ENCODE results near the gene GAB2. TPM values are rescaled to one million over a fixed set of nuclear protein-coding genes. Genes with fewer than 3 reads are reported as not detected.

Gene GAB2
- total RNA-seq, 4 donors from 2014 or later: 15.9 to 82.3 (median 21.1) TPM

DNA sequence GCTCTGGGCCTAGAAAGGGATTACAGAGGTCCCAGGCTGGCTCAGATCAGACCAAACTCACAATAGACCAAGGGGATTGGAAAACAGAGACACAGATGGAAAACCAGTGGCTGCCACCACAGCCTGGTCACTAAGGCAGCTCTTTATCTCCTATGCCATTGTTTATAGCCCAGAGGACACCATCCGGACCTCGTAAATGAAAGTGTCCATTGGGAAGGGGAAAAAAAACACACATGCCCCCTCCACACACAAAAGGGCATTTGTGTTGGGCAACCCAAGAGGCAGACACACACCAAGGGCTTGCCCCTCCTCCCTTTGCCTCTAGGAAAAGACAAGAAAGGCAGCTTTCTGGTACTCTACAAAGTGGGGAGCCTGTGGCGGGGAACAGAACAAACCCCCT is 85.9 kb downstream of the GAB2 start:
- Histone ChIP-seq H3K9me3 (no peaks in the 10 kb centered on the region), H3K4me3 (no peak overlapping the region), H3K4me1 (no peaks in the 10 kb centered on the region), H3K27ac (no peak overlapping the region), H3K36me3 (no peaks in the 10 kb centered on the region), H3K27me3 (no peaks in the 10 kb centered on the region)
- intact Hi-C loops (cut with DNase I; ENCODE audit: low total_unique reads): no loop called here
- no peak for DNase-seq
- TF ChIP-seq POLR2A (IDR thresholded peaks at IDR 0.05): no peak
- TF ChIP-seq, protein P1, sequence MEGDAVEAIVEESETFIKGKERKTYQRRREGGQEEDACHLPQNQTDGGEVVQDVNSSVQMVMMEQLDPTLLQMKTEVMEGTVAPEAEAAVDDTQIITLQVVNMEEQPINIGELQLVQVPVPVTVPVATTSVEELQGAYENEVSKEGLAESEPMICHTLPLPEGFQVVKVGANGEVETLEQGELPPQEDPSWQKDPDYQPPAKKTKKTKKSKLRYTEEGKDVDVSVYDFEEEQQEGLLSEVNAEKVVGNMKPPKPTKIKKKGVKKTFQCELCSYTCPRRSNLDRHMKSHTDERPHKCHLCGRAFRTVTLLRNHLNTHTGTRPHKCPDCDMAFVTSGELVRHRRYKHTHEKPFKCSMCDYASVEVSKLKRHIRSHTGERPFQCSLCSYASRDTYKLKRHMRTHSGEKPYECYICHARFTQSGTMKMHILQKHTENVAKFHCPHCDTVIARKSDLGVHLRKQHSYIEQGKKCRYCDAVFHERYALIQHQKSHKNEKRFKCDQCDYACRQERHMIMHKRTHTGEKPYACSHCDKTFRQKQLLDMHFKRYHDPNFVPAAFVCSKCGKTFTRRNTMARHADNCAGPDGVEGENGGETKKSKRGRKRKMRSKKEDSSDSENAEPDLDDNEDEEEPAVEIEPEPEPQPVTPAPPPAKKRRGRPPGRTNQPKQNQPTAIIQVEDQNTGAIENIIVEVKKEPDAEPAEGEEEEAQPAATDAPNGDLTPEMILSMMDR (IDR thresholded peaks at IDR 0.05): no peak

DNA sequence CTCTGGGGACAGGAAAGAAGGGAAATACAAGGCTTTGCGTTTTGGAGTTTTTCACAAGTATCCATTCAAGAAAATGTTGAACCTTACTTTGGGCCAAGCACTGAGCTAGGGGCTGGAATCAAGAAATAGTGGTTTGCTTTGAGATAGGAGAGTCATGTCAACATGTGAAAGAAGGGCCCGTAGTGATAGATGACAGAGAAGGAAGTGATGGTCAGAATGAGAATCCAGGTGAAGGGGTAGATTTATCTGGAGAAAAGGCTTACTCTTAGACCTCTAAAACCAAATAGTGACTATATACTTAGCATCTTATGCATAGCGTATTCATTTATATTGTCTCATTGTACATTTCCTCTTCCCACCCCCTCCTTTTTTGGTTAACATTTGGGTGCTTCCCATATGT is 87.3 kb downstream of the GAB2 start:
- no peaks in the 10 kb centered on the region for H3K27me3 ChIP-seq
- no peak overlapping the region for H3K4me3 ChIP-seq
- TF ChIP-seq POLR2A (IDR thresholded peaks at IDR 0.05): no peak
- TF ChIP-seq, protein P1 (IDR thresholded peaks at IDR 0.05): no peak
- intact Hi-C loops (cut with DNase I; ENCODE audit: low total_unique reads): no loop called here
- DNase-seq: no peak
- H3K9me3 ChIP-seq: no peaks in the 10 kb centered on the region
- no peak overlapping the region for H3K27ac ChIP-seq
- H3K36me3 ChIP-seq: no peaks in the 10 kb centered on the region
- H3K4me1 ChIP-seq: no peaks in the 10 kb centered on the region

DNA sequence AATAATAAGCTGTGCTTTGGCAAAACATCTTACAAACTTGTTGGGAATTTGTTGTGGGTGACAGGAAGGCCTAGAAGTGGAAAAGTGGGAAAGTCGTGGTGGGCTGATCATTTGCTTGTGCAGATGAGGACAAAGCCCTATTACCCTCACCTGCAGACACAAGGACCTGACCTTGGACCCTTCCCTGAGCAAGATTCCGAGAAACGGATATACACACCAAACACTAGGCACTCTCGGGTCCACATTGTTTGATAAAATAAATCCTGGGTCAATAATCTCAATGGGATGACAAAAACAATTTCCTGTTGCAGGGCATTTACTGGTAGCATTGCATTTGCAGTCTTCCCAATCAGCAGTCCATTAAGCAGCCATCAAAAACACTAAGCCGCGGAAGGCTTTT is 89.7 kb downstream of the GAB2 start:
- intact Hi-C loops (cut with DNase I; ENCODE audit: low total_unique reads): no loop called here
- Histone ChIP-seq H3K36me3 (no peaks in the 10 kb centered on the region), H3K27me3 (no peaks in the 10 kb centered on the region), H3K9me3 (no peaks in the 10 kb centered on the region), H3K4me1 (no peaks in the 10 kb centered on the region), H3K27ac (no peak overlapping the region), H3K4me3 (no peak overlapping the region)
- no peak for DNase-seq
- TF ChIP-seq POLR2A (IDR thresholded peaks at IDR 0.05): no peak
- TF ChIP-seq, protein P1 (IDR thresholded peaks at IDR 0.05): no peak

DNA sequence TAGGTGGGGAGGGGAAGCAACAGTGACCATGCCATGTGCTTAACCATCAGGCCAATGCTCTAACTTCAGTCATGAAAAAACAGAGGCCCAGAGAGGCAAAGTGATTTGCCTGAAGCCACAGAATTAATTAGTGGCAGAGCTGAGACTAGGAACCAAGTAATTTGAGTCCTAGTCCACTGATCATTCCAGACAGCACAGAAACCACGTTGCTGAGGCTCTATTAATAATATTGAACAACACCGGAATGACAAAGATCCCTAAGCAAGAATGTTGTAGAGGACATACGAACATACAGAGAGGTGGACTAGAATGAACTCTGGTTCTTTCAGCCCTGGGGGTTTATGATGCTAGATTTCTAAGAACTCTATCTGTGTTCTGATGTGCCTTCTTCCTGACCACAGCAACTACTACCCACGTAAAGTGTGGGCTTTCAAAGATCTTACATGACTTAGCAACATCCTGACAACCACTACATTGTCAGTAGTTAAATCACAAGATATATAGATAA is 92.3 kb downstream of the GAB2 start:
- Histone ChIP-seq H3K4me1 (peaks cover 0 to under 1% of the 10 kb centered on the region in 2 donors), H3K36me3 (no peaks in the 10 kb centered on the region), H3K27me3 (no peaks in the 10 kb centered on the region), H3K27ac (no peak overlapping the region), H3K4me3 (no peak overlapping the region), H3K9me3 (no peaks in the 10 kb centered on the region)
- intact Hi-C loops (cut with DNase I; ENCODE audit: low total_unique reads): no loop called here
- TF ChIP-seq, protein P1 (IDR thresholded peaks at IDR 0.05): no peak
- TF ChIP-seq POLR2A (IDR thresholded peaks at IDR 0.05): no peak
- DNase-seq: no peak

DNA sequence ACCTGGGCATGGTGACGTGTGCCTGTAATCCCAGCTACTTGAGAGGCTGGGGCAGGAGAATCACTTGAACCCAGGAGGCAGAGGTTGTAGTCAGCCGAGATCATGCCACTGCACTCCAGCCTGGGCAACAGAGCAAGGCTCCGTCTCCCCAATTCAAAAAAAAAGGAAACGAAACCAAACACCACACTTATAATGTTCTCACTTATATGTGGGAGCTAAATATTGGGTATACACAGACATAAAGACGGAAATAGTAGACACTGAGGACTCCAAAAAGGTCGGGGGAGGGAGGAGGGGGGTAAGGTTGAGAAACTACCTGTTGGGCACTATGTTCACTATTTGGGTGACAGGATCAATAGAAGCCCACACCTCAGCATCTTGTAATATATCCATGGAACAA is 94.3 kb downstream of the GAB2 start:
- Histone ChIP-seq H3K9me3 (no peaks in the 10 kb centered on the region), H3K4me1 (peaks cover 0 to 8% of the 10 kb centered on the region in 2 donors), H3K27ac (no peak overlapping the region), H3K27me3 (no peaks in the 10 kb centered on the region), H3K36me3 (no peaks in the 10 kb centered on the region), H3K4me3 (no peak overlapping the region)
- no peak for DNase-seq
- intact Hi-C loops (cut with DNase I; ENCODE audit: low total_unique reads): no loop called here
- no peak for TF ChIP-seq POLR2A (IDR thresholded peaks at IDR 0.05)
- TF ChIP-seq, protein P1 (IDR thresholded peaks at IDR 0.05): no peak
